H9 (cell line): ENCODE measurements around the gene ASTN2. TPM values are rescaled to one million over a fixed set of nuclear protein-coding genes. Genes with fewer than 3 reads are reported as not detected.

Experiments
- DNase-seq: peaks from one replicate; pipeline ENCODE4 v3.0.0-alpha.2; 2017
- H2AFZ ChIP-seq: one replicate; pipeline ENCODE4 v1.6.1; 2013; ENCODE audit warnings: mild to moderate bottlenecking, low read length, control low read depth, moderate library complexity
- H2AK5ac ChIP-seq: 2 replicates; pipeline ENCODE4 v1.6.1; 2013; ENCODE audit warnings: low read length, control low read depth, mixed read lengths; ENCODE audit not compliant: insufficient read length
- H2BK120ac ChIP-seq: one replicate; pipeline ENCODE4 v1.6.1; 2013; ENCODE audit warnings: low read depth, mild to moderate bottlenecking, low read length, control low read depth, inconsistent platforms; ENCODE audit not compliant: poor library complexity, severe bottlenecking
- H2BK12ac ChIP-seq: 2 replicates; pipeline ENCODE4 v1.6.1; 2013; ENCODE audit warnings: low read length, control low read depth, mixed read lengths, low read depth; ENCODE audit not compliant: insufficient read length
- H2BK15ac ChIP-seq: 2 replicates; pipeline ENCODE4 v1.6.1; 2013; ENCODE audit warnings: low read depth, low read length, control low read depth
- H2BK20ac ChIP-seq: one replicate; pipeline ENCODE4 v1.6.1; 2013; ENCODE audit warnings: low read depth, mild to moderate bottlenecking, low read length, control low read depth, inconsistent platforms; ENCODE audit not compliant: poor library complexity, severe bottlenecking
- H2BK5ac ChIP-seq: 2 replicates; pipeline ENCODE4 v1.6.1; 2013; ENCODE audit warnings: low read length, control low read depth, mixed read lengths; ENCODE audit not compliant: insufficient read length
- H3K14ac ChIP-seq: 2 replicates; pipeline ENCODE4 v1.6.1; 2013; ENCODE audit warnings: low read length, control low read depth; ENCODE audit not compliant: insufficient read depth
- H3K18ac ChIP-seq: 2 replicates; pipeline ENCODE4 v1.6.1; 2013; ENCODE audit warnings: low read depth, mild to moderate bottlenecking, mixed read lengths, low read length, control low read depth; ENCODE audit not compliant: insufficient read length
- H3K23ac ChIP-seq: 2 replicates; pipeline ENCODE4 v1.6.1; 2013; ENCODE audit warnings: low read length, control low read depth, mixed read lengths, low read depth; ENCODE audit not compliant: insufficient read length
- H3K23me2 ChIP-seq: 2 replicates; pipeline ENCODE4 v1.6.1; 2013; ENCODE audit warnings: low read depth, mild to moderate bottlenecking, mixed read lengths, low read length, control low read depth; ENCODE audit not compliant: insufficient read length, poor library complexity, severe bottlenecking
- H3K27ac ChIP-seq: 2 replicates; pipeline ENCODE4 v1.5.1; 2013; ENCODE audit warnings: low read length, control low read depth, mixed read lengths, low read depth; ENCODE audit not compliant: insufficient read length
- H3K27me3 ChIP-seq: 2 replicates; pipeline ENCODE4 v1.6.1; 2013; ENCODE audit warnings: low read length, control low read depth, inconsistent platforms; ENCODE audit not compliant: insufficient read depth
- H3K4ac ChIP-seq: 2 replicates; pipeline ENCODE4 v1.6.1; 2013; ENCODE audit warnings: low read depth, mild to moderate bottlenecking, control low read depth, inconsistent platforms, low read length, moderate library complexity
- H3K4me1 ChIP-seq: 2 replicates; pipeline ENCODE4 v1.6.1; 2013; ENCODE audit warnings: low read length, control low read depth, inconsistent platforms; ENCODE audit not compliant: insufficient read depth
- H3K4me2 ChIP-seq: 2 replicates; pipeline ENCODE4 v1.6.1; 2013; ENCODE audit warnings: low read length, control low read depth, mixed read lengths; ENCODE audit not compliant: insufficient read length, insufficient read depth
- H3K56ac ChIP-seq: 2 replicates; pipeline ENCODE4 v1.6.1; 2013; ENCODE audit warnings: low read depth, mild to moderate bottlenecking, mixed read lengths, low read length, control low read depth; ENCODE audit not compliant: insufficient read length
- H3K79me1 ChIP-seq: 2 replicates; pipeline ENCODE4 v1.6.1; 2013; ENCODE audit warnings: low read depth, mild to moderate bottlenecking, moderate library complexity, low read length, control low read depth, inconsistent platforms; ENCODE audit not compliant: insufficient read depth, poor library complexity, severe bottlenecking
- H3K79me2 ChIP-seq: 2 replicates; pipeline ENCODE4 v1.6.1; 2013; ENCODE audit warnings: low read length, control low read depth, inconsistent platforms; ENCODE audit not compliant: insufficient read depth
- H3K9ac ChIP-seq: 2 replicates; pipeline ENCODE4 v1.6.1; 2013; ENCODE audit warnings: low read length, control low read depth, mixed read lengths; ENCODE audit not compliant: insufficient read length; ENCODE audit errors: extremely low read depth
- H3K9me3 ChIP-seq: one replicate; pipeline ENCODE4 v1.6.1; 2013; ENCODE audit warnings: low read depth, low read length, inconsistent platforms; ENCODE audit not compliant: control insufficient read depth
- H3T11ph ChIP-seq: one replicate; pipeline ENCODE4 v1.6.1; 2013; ENCODE audit warnings: mild to moderate bottlenecking, low read length, control low read depth, inconsistent platforms
- H4K20me1 ChIP-seq: one replicate; pipeline ENCODE4 v1.6.1; 2013; ENCODE audit not compliant: control insufficient read depth, insufficient read length, insufficient read depth
- H4K5ac ChIP-seq: 2 replicates; pipeline ENCODE4 v1.6.1; 2013; ENCODE audit warnings: low read depth, mild to moderate bottlenecking, mixed read lengths, low read length, control low read depth; ENCODE audit not compliant: insufficient read length
- H4K8ac ChIP-seq: replicated peaks from 2 replicates; pipeline ENCODE4 v1.6.1; 2013; ENCODE audit warnings: low read length, control low read depth, mixed read lengths, low read depth; ENCODE audit not compliant: insufficient read length
- H4K91ac ChIP-seq: 2 replicates; pipeline ENCODE4 v1.6.1; 2013; ENCODE audit warnings: low read depth, mild to moderate bottlenecking, moderate library complexity, mixed read lengths, low read length, control low read depth; ENCODE audit not compliant: insufficient read length
- H3K27ac Mint-ChIP-seq, 3 experiments: 2 replicates in 2 of 3; 3 replicates in 1 of 3; pipeline ENCODE4 v1.8.0; 2020 to 2021; ENCODE audit warnings: mixed read lengths in 3 of 3, mild to moderate bottlenecking in 1 of 3, moderate library complexity in 1 of 3
- H3K27me3 Mint-ChIP-seq: 2 replicates; pipeline ENCODE4 v1.8.0; 2021; ENCODE audit warnings: low read depth, mild to moderate bottlenecking, moderate library complexity, mixed read lengths
- H3K36me3 Mint-ChIP-seq, 3 experiments: 2 replicates in 2 of 3; 3 replicates in 1 of 3; pipeline ENCODE4 v1.8.0; 2020 to 2021; ENCODE audit warnings: low read depth in 3 of 3, mixed read lengths in 3 of 3; ENCODE audit not compliant: insufficient read depth in 1 of 3
- H3K4me1 Mint-ChIP-seq, 2 experiments: 2 replicates each; pipeline ENCODE4 v1.8.0; 2020; ENCODE audit warnings: mixed read lengths in 2 of 2
- H3K4me3 Mint-ChIP-seq, 2 experiments: 2 replicates in 1 of 2; 3 replicates in 1 of 2; pipeline ENCODE4 v1.8.0; 2020 to 2021; ENCODE audit warnings: mild to moderate bottlenecking in 2 of 2, mixed read lengths in 2 of 2, moderate library complexity in 1 of 2
- H3K9me3 Mint-ChIP-seq, 2 experiments: 2 replicates in 1 of 2; 3 replicates in 1 of 2; pipeline ENCODE4 v1.8.0; 2020; ENCODE audit warnings: mild to moderate bottlenecking in 2 of 2, mixed read lengths in 2 of 2, moderate library complexity in 1 of 2
- CTCF ChIP-seq: fragments of 200-600 bp; sonication (generic); conservative IDR thresholded peaks from 3 replicates; pipeline ENCODE4 v1.8.0; 2021; ENCODE audit warnings: antibody characterized with exemption, mild to moderate bottlenecking
- WGBS: extraction: QIAGEN DNeasy Blood & Tissue Kit; methylation state at CpG from one replicate; pipeline ENCODE4 v1.1.7; 2013; ENCODE audit warnings: missing lambda C conversion rate, low lambda C conversion rate, mixed read lengths; ENCODE audit not compliant: insufficient read length; ENCODE audit errors: extremely low coverage; 5-methylcytosine and 5-hydroxymethylcytosine counted together
- total RNA-seq: library from RNA; stranded (reverse); gene quantifications from 2 replicates; pipeline ENCODE4 v1.2.1, GENCODE V29; 2021

The ASTN2 gene
- total RNA-seq, 1 experiment from 2014 or later = 9.7 TPM

- H3K79me2 ChIP-seq = no peaks in the 10 kb centered on the region
- no peaks in the 10 kb centered on the region for H3K36me3 Mint-ChIP-seq
- no peak overlapping the region for H4K8ac ChIP-seq
- no peak overlapping the region for H4K91ac ChIP-seq
- no peak overlapping the region for H2BK20ac ChIP-seq
- no peaks in the 10 kb centered on the region for H3K9me3 ChIP-seq
- H3T11ph ChIP-seq = no peak overlapping the region
- no peak overlapping the region for H2BK15ac ChIP-seq
- no peaks in the 10 kb centered on the region for H4K20me1 ChIP-seq
- H3K27ac Mint-ChIP-seq = no peak overlapping the region
- no peaks in the 10 kb centered on the region for H3K79me1 ChIP-seq
- peaks cover 4% of the 10 kb centered on the region; the same call in 1 of the 2 replicates for H3K4me1 ChIP-seq
- H3K23ac ChIP-seq = no peak overlapping the region
- H3K27me3 ChIP-seq = no peaks in the 10 kb centered on the region
- H3K4me2 ChIP-seq = no peak overlapping the region
- peaks cover 5 to 6% of the 10 kb centered on the region in 2 experiments; a peak in 3 of 4 replicates for H3K4me1 Mint-ChIP-seq
- DNase-seq = no peak
- H3K9me3 Mint-ChIP-seq = no peaks in the 10 kb centered on the region
- H3K56ac ChIP-seq = no peak overlapping the region
- H2AFZ ChIP-seq = no peak overlapping the region
- H3K9ac ChIP-seq = no peak overlapping the region
- H3K18ac ChIP-seq = no peak overlapping the region
- no peak for TF ChIP-seq CTCF
- no peak overlapping the region for H2BK5ac ChIP-seq
- no peak overlapping the region for H4K5ac ChIP-seq
- H3K4me3 Mint-ChIP-seq = no peak overlapping the region
- H3K27ac ChIP-seq = no peak overlapping the region
- no peak overlapping the region for H2BK120ac ChIP-seq
- H2BK12ac ChIP-seq = no peak overlapping the region
- H3K14ac ChIP-seq = no peak overlapping the region
- no peak overlapping the region for H3K4ac ChIP-seq
- WGBS = no CpG with 5 or more reads among the region's 2 CpGs
- H3K23me2 ChIP-seq = no peaks in the 10 kb centered on the region
- H3K27me3 Mint-ChIP-seq = no peaks in the 10 kb centered on the region; the same call in 1 of the 2 replicates
- no peak overlapping the region for H2AK5ac ChIP-seq
These were observed 97.7 kb downstream of the ASTN2 start for GRCh38 chr9:117317192-117317591.
